SK-N-SH (cell line): Measurements from ENCODE around the gene CELF4. TPM values are rescaled to one million over a fixed set of nuclear protein-coding genes. Genes with fewer than 3 reads are reported as not detected.
A peak's percentile ranks its signal among the peaks of the same experiment; 100 is the strongest.

Source experiments
- CTCF ChIA-PET: fragments of 300-600, 350-600 bp; formaldehyde crosslinking; extraction: SDS; loops from one replicate; lab custom pipeline; 2021; lab: Yijun Ruan, JAX
- POLR2A ChIA-PET: fragments of 350-600 bp; sonication (Branson Sonifier 250); formaldehyde crosslinking; extraction: SDS; loops from one replicate; lab custom pipeline; 2020; ENCODE audit warnings: antibody characterized with exemption, inconsistent platforms; lab: Yijun Ruan, JAX
- DNase-seq: peaks from one replicate; pipeline ENCODE4 v3.0.0; 2012
- H2AFZ ChIP-seq: fragments of 200-600 bp; sonication (generic); 2 replicates; pipeline ENCODE4 v1.8.1; 2016; ENCODE audit warnings: antibody characterized with exemption, mild to moderate bottlenecking, low read depth
- H3F3A ChIP-seq: fragments of 200-600 bp; sonication (generic); replicated peaks from 2 replicates; pipeline ENCODE3; 2016; ENCODE audit warnings: antibody characterized with exemption, mild to moderate bottlenecking; ENCODE audit not compliant: insufficient read depth
- H3K27ac ChIP-seq, 2 experiments: fragments of 200-500 bp in 1 of 2; fragments of 200-600 bp in 1 of 2; sonication (Bioruptor generic) in 1 of 2; sonication (generic), shearing (Covaris generic) in 1 of 2; 2 replicates each; pipeline versions ENCODE4 v1.5.1 to v1.6.1; 2014 to 2016; ENCODE audit warnings: low read depth in 2 of 2, inconsistent platforms in 1 of 2, low read length in 1 of 2, mild to moderate bottlenecking in 1 of 2, mixed read lengths in 1 of 2
- H3K27me3 ChIP-seq: fragments of 200-600 bp; sonication (generic), shearing (Covaris generic); 2 replicates; pipeline ENCODE4 v1.6.1; 2016; ENCODE audit warnings: mixed run types; ENCODE audit not compliant: insufficient read depth
- H3K36me3 ChIP-seq, 2 experiments: fragments of 200-500 bp in 1 of 2; fragments of 200-600 bp in 1 of 2; sonication (Bioruptor generic) in 1 of 2; sonication (generic) in 1 of 2; replicated peaks in 1 of 2; 2 replicates each; pipeline versions ENCODE3 to v1.5.1; 2014 to 2016; ENCODE audit warnings: low read length in 1 of 2, mild to moderate bottlenecking in 1 of 2; ENCODE audit not compliant: insufficient read depth in 2 of 2, control insufficient read depth in 1 of 2
- H3K4me1 ChIP-seq, 2 experiments: fragments of 200-500 bp in 1 of 2; fragments of 200-600 bp in 1 of 2; sonication (Bioruptor generic) in 1 of 2; sonication (generic), shearing (Covaris generic) in 1 of 2; 2 replicates each; pipeline versions ENCODE4 v1.5.1 to v1.6.1; 2014 to 2016; ENCODE audit warnings: low read depth in 1 of 2, low read length in 1 of 2, mixed run types in 1 of 2; ENCODE audit not compliant: insufficient read depth in 2 of 2, control insufficient read depth in 1 of 2
- H3K4me2 ChIP-seq: fragments of 200-600 bp; sonication (generic), shearing (Covaris generic); 2 replicates; pipeline ENCODE4 v1.6.1; 2017; ENCODE audit warnings: mixed run types
- H3K4me3 ChIP-seq, 2 experiments: fragments of 200-500 bp in 1 of 2; fragments of 200-600 bp in 1 of 2; sonication (Bioruptor generic) in 1 of 2; sonication (generic), shearing (Covaris generic) in 1 of 2; 2 replicates each; pipeline versions ENCODE4 v1.5.1 to v1.8.1; 2014 to 2016; ENCODE audit warnings: low read depth in 2 of 2, inconsistent platforms in 1 of 2, low read length in 1 of 2, mild to moderate bottlenecking in 1 of 2, mixed read lengths in 1 of 2, moderate library complexity in 1 of 2
- H3K79me2 ChIP-seq: fragments of 200-600 bp; sonication (generic); 2 replicates; pipeline ENCODE4 v1.8.1; 2017; ENCODE audit warnings: mild to moderate bottlenecking; ENCODE audit not compliant: insufficient read depth
- H3K9ac ChIP-seq: fragments of 200-600 bp; sonication (generic); 2 replicates; pipeline ENCODE4 v1.6.1; 2017; ENCODE audit warnings: mixed run types
- H3K9me2 ChIP-seq: fragments of 200-600 bp; sonication (generic); 2 replicates; pipeline ENCODE4 v1.6.1; 2017; ENCODE audit warnings: mixed run types
- H3K9me3 ChIP-seq: fragments of 200-600 bp; sonication (generic); 2 replicates; pipeline ENCODE4 v1.6.1; 2017; ENCODE audit warnings: mixed run types, mild to moderate bottlenecking, moderate library complexity
- H4K20me1 ChIP-seq: fragments of 200-600 bp; sonication (generic); 2 replicates; pipeline ENCODE4 v1.6.1; 2017; ENCODE audit warnings: mild to moderate bottlenecking, mixed run types; ENCODE audit not compliant: insufficient read depth
- CHD2 ChIP-seq: fragments of 150-350 bp; IDR thresholded peaks from 2 replicates; pipeline ENCODE4 v1.6.1; 2018; ENCODE audit warnings: low read length; ENCODE audit not compliant: partially characterized antibody
- ELF1 ChIP-seq: IDR thresholded peaks from 2 replicates; pipeline ENCODE4 v1.4.0; 2012
- EP300 ChIP-seq, 2 experiments: IDR thresholded peaks; 2 replicates each; pipeline versions ENCODE4 v1.4.0 to v1.6.1; 2012; ENCODE audit warnings: borderline replicate concordance in 1 of 2, low read depth in 1 of 2, low read length in 1 of 2
- FOSL2 ChIP-seq: IDR thresholded peaks from 2 replicates; pipeline ENCODE4 v1.4.0; 2012; ENCODE audit warnings: low read depth, mild to moderate bottlenecking, moderate library complexity, borderline replicate concordance
- MAX ChIP-seq: IDR thresholded peaks from 2 replicates; pipeline ENCODE4 v1.4.0; 2012; ENCODE audit warnings: low read depth
- MEF2A ChIP-seq: IDR thresholded peaks from 2 replicates; pipeline ENCODE4 v1.4.0; 2012; ENCODE audit warnings: low read depth, borderline replicate concordance
- NRF1 ChIP-seq: IDR thresholded peaks from 2 replicates; pipeline ENCODE4 v1.6.1; 2012; ENCODE audit warnings: low read depth, mild to moderate bottlenecking, low read length
- RAD21 ChIP-seq: IDR thresholded peaks from 2 replicates; pipeline ENCODE4 v1.6.1; 2012; ENCODE audit warnings: mild to moderate bottlenecking, low read length
- RCOR1 ChIP-seq: fragments of 150-350 bp; IDR thresholded peaks from 2 replicates; pipeline ENCODE4 v1.6.1; 2017; ENCODE audit warnings: antibody characterized with exemption, low read length
- SMC3 ChIP-seq: IDR thresholded peaks from 2 replicates; pipeline ENCODE4 v1.6.1; 2012; ENCODE audit warnings: low read depth, low read length, improper control_type of control experiment
- TCF12 ChIP-seq: IDR thresholded peaks from 2 replicates; pipeline ENCODE4 v1.4.0; 2012
- WGBS: methylation state at CpG from one replicate; pipeline ENCODE4 v1.1.6; 2017; ENCODE audit warnings: low lambda C conversion rate; 5-methylcytosine and 5-hydroxymethylcytosine counted together
- polyA plus RNA-seq, 3 experiments: library from polyadenylated mRNA; depleted of rRNA; stranded (reverse); fragments of >200 nt; gene quantifications; 2 replicates each; pipeline ENCODE4 v1.2.3, GENCODE V29; 2012

Gene CELF4
- polyA plus RNA-seq, 1 of the 3 experiments (the other 2 are of a cell fraction) = 0.26 TPM

GRCh38 chr18:37571266-37571665 lies 5.7 kb upstream of the CELF4 start (continued):
- TF ChIP-seq CHD2 (no peak), MEF2A (no peak), ELF1 (no peak), EP300 (IDR thresholded peaks at IDR 0.05; ENCODE audit: borderline replicate concordance in 1 of 2, low read depth in 1 of 2, low read length in 1 of 2) (no peak)

- H3K9me3 ChIP-seq = no peaks in the 10 kb centered on the region
- peaks cover 0 to 8% of the 10 kb centered on the region in 2 experiments; a peak in 1 of 4 replicates for H3K4me1 ChIP-seq
- peak; percentile 55 for TF ChIP-seq RAD21
- TF ChIP-seq TCF12 = no peak
- ChIA-PET CTCF (interaction anchor here (0.7 to 2.5 kb wide), 5 partner anchors 9 to 1909 kb away, joined by 3 to 8 read pairs (median 3); no protein-coding TSS in a partner anchor), POLR2A (no interaction called here)
- no peaks in the 10 kb centered on the region for H3K9me2 ChIP-seq
- WGBS = 14% methylated on average over 5 of the region's 5 CpGs
- H3K27me3 ChIP-seq = peaks cover 18% of the 10 kb centered on the region
- no peaks in the 10 kb centered on the region for H3K36me3 ChIP-seq
- no peak overlapping the region for H3K9ac ChIP-seq
- H2AFZ ChIP-seq = no peak overlapping the region
- no peak overlapping the region for H3K27ac ChIP-seq
- no peaks in the 10 kb centered on the region for H4K20me1 ChIP-seq
- H3K4me3 ChIP-seq = no peak overlapping the region
- no peaks in the 10 kb centered on the region for H3F3A ChIP-seq
- H3K4me2 ChIP-seq = no peak overlapping the region
- DNase-seq = peak; percentile 48
- H3K79me2 ChIP-seq = no peaks in the 10 kb centered on the region
Measured at GRCh38 chr18:37570336-37570930, 4.8 kb upstream of the CELF4 start.

GRCh38 chr18:37568671-37569070 lies 3.1 kb upstream of the CELF4 start:
- DNase-seq = no peak
- H2AFZ ChIP-seq = no peak overlapping the region
- no peaks in the 10 kb centered on the region for H3K79me2 ChIP-seq
- H3K4me2 ChIP-seq = no peak overlapping the region
- no peak overlapping the region for H3K27ac ChIP-seq
- H3K4me3 ChIP-seq = no peak overlapping the region
- CTCF ChIA-PET = interaction anchor here (1.3 to 3.0 kb wide), 2 partner anchors 11 to 31 kb away, joined by 5 to 9 read pairs; no protein-coding TSS in a partner anchor
- H3K36me3 ChIP-seq = no peaks in the 10 kb centered on the region
- no peak overlapping the region for H3K9ac ChIP-seq
- H3F3A ChIP-seq = no peaks in the 10 kb centered on the region
- TF ChIP-seq FOSL2 (no peak), MAX (no peak), NRF1 (no peak), SMC3 (no peak), RAD21 (no peak), RCOR1 (no peak)
- TF ChIP-seq, all 33 proteins: peak for 0
- no peaks in the 10 kb centered on the region for H3K9me2 ChIP-seq
- H3K27me3 ChIP-seq = peaks cover 18% of the 10 kb centered on the region
- POLR2A ChIA-PET = no interaction called here
- H3K4me1 ChIP-seq = peaks cover 0 to 10% of the 10 kb centered on the region in 2 experiments; a peak in 1 of 4 replicates
- 24% methylated on average over 4 of the region's 4 CpGs for WGBS
- no peaks in the 10 kb centered on the region for H4K20me1 ChIP-seq
- H3K9me3 ChIP-seq = no peaks in the 10 kb centered on the region
